ENCODE measurements around the gene NFATC2IP.

DNA sequence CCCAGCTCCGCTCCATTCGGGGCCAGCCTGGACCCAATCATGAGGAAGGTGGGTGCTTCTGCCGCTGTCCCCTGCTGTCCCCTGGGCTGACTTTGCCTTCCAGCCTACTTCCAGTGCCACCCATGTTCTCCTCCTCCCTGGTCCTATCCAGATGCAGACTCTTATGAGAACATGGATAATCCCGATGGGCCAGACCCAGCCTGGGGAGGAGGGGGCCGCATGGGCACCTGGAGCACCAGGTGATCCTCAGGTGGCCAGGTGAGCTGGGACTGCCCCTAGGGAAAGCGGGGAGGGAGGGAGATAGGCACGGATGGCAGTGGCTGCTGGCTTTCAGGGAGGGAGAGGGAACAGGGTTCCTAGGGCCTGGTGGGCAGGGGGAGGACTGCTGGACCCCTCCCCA is 12.0 kb upstream of the NFATC2IP start:
- TF ChIP-seq ESRRA (IDR thresholded peaks at IDR 0.05; ENCODE audit: low read length) (no peak), CREB1 (IDR thresholded peaks at IDR 0.05; ENCODE audit: low read depth) (no peak), BACH1 (IDR thresholded peaks at IDR 0.05; ENCODE audit: borderline replicate concordance) (no peak), ZBTB40 (IDR thresholded peaks at IDR 0.05; ENCODE audit: borderline replicate concordance) (no peak), NR2C1 (IDR thresholded peaks at IDR 0.05) (no peak), YY1 (IDR thresholded peaks at IDR 0.05; ENCODE audit: low read depth, low read length) (no peak)
- TF ChIP-seq, protein P1, sequence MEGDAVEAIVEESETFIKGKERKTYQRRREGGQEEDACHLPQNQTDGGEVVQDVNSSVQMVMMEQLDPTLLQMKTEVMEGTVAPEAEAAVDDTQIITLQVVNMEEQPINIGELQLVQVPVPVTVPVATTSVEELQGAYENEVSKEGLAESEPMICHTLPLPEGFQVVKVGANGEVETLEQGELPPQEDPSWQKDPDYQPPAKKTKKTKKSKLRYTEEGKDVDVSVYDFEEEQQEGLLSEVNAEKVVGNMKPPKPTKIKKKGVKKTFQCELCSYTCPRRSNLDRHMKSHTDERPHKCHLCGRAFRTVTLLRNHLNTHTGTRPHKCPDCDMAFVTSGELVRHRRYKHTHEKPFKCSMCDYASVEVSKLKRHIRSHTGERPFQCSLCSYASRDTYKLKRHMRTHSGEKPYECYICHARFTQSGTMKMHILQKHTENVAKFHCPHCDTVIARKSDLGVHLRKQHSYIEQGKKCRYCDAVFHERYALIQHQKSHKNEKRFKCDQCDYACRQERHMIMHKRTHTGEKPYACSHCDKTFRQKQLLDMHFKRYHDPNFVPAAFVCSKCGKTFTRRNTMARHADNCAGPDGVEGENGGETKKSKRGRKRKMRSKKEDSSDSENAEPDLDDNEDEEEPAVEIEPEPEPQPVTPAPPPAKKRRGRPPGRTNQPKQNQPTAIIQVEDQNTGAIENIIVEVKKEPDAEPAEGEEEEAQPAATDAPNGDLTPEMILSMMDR (IDR thresholded peaks at IDR 0.05 in 2 of 3, conservative IDR thresholded peaks at IDR 0.05 in 1 of 3; ENCODE audit: control insufficient read depth in 2 of 3, extremely low read depth in 1 of 3, insufficient read depth in 1 of 3, low read depth in 3 of 3, low read length in 3 of 3) = no peak
